HCT116 (cell line): ENCODE data around the gene TTYH1.

ENCODE experiments used
- CEBPB ChIP-seq: IDR thresholded peaks from 2 replicates; pipeline ENCODE4 v1.6.1; 2012; ENCODE audit warnings: low read depth
- CTCF ChIP-seq, 3 experiments: fragments of 200-600 bp in 1 of 3; sonication (generic) in 1 of 3; IDR thresholded peaks in 2 of 3; conservative IDR thresholded peaks in 1 of 3; 2 replicates each; pipeline ENCODE4 v1.5.1; 2012 to 2017; ENCODE audit warnings: low read depth in 2 of 3, low read length in 2 of 3, antibody characterized with exemption in 1 of 3, borderline replicate concordance in 1 of 3, control low read depth in 1 of 3, mild to moderate bottlenecking in 1 of 3, mixed read lengths in 1 of 3, mixed run types in 1 of 3, moderate library complexity in 1 of 3; ENCODE audit not compliant: insufficient read depth in 1 of 3
- ELF1 ChIP-seq: IDR thresholded peaks from 2 replicates; pipeline ENCODE4 v1.6.1; 2012; ENCODE audit warnings: low read depth, borderline replicate concordance
- EZH2 ChIP-seq: fragments of 200-600 bp; sonication (generic); IDR thresholded peaks from 2 replicates; pipeline ENCODE4 v1.6.1; 2017; ENCODE audit warnings: antibody characterized with exemption, mixed run types
- EZH2phosphoT487 ChIP-seq: fragments of 200-600 bp; IDR thresholded peaks from 2 replicates; pipeline ENCODE4 v1.6.1; 2018; ENCODE audit warnings: antibody characterized with exemption, borderline replicate concordance
- JUND ChIP-seq: IDR thresholded peaks from 2 replicates; pipeline ENCODE4 v1.6.1; 2012
- POLR2A ChIP-seq: IDR thresholded peaks from 2 replicates; pipeline ENCODE4 v1.7.0; 2011; ENCODE audit warnings: borderline replicate concordance; ENCODE audit not compliant: insufficient read depth, insufficient read length; ENCODE audit errors: extremely low read depth
- POLR2AphosphoS5 ChIP-seq: IDR thresholded peaks from 2 replicates; pipeline ENCODE4 v1.6.1; 2011; ENCODE audit warnings: mild to moderate bottlenecking, low read depth, low read length, moderate library complexity
- RAD21 ChIP-seq: IDR thresholded peaks from 2 replicates; pipeline ENCODE4 v1.6.1; 2012; ENCODE audit warnings: low read depth, mild to moderate bottlenecking
- YY1 ChIP-seq: IDR thresholded peaks from 2 replicates; pipeline ENCODE4 v1.6.1; 2011; ENCODE audit warnings: low read length, low read depth, moderate library complexity, mild to moderate bottlenecking; ENCODE audit not compliant: insufficient replicate concordance; ENCODE audit errors: extremely low read depth
- ZBTB33 ChIP-seq: IDR thresholded peaks from 2 replicates; pipeline ENCODE4 v1.6.1; 2011; ENCODE audit warnings: mild to moderate bottlenecking, low read length, moderate library complexity; ENCODE audit not compliant: insufficient replicate concordance; ENCODE audit errors: extremely low read depth
- ZFX ChIP-seq: fragments of 450-650 bp; IDR thresholded peaks from 2 replicates; pipeline ENCODE4 v1.6.1; 2017
- ZNF274 ChIP-seq: fragments of 200-500 bp; sonication (Bioruptor generic); IDR thresholded peaks from 2 replicates; pipeline ENCODE4 v1.6.1; 2014; ENCODE audit warnings: mild to moderate bottlenecking, low read depth, low read length, inconsistent platforms
- TF ChIP-seq, protein P1 (sequence below): IDR thresholded peaks from 2 replicates; pipeline ENCODE4 v1.6.1; 2012; ENCODE audit warnings: low read depth

GRCh38 chr19:54400913-54401312 is 14.4 kb upstream of the TTYH1 start:
- no peak for TF ChIP-seq CTCF (IDR thresholded peaks at IDR 0.05 in 2 of 3, conservative IDR thresholded peaks at IDR 0.05 in 1 of 3; ENCODE audit: borderline replicate concordance in 1 of 3, insufficient read depth in 1 of 3, low read depth in 2 of 3, low read length in 2 of 3)
- no peak for TF ChIP-seq CEBPB
- no peak for TF ChIP-seq EZH2phosphoT487
- no peak for TF ChIP-seq YY1
- TF ChIP-seq EZH2, result no peak
- no peak for TF ChIP-seq RAD21
- no peak for TF ChIP-seq POLR2A
- no peak for TF ChIP-seq POLR2AphosphoS5
- TF ChIP-seq JUND, result no peak
- no peak for TF ChIP-seq ELF1
- TF ChIP-seq ZBTB33, result no peak
- TF ChIP-seq, protein P1, sequence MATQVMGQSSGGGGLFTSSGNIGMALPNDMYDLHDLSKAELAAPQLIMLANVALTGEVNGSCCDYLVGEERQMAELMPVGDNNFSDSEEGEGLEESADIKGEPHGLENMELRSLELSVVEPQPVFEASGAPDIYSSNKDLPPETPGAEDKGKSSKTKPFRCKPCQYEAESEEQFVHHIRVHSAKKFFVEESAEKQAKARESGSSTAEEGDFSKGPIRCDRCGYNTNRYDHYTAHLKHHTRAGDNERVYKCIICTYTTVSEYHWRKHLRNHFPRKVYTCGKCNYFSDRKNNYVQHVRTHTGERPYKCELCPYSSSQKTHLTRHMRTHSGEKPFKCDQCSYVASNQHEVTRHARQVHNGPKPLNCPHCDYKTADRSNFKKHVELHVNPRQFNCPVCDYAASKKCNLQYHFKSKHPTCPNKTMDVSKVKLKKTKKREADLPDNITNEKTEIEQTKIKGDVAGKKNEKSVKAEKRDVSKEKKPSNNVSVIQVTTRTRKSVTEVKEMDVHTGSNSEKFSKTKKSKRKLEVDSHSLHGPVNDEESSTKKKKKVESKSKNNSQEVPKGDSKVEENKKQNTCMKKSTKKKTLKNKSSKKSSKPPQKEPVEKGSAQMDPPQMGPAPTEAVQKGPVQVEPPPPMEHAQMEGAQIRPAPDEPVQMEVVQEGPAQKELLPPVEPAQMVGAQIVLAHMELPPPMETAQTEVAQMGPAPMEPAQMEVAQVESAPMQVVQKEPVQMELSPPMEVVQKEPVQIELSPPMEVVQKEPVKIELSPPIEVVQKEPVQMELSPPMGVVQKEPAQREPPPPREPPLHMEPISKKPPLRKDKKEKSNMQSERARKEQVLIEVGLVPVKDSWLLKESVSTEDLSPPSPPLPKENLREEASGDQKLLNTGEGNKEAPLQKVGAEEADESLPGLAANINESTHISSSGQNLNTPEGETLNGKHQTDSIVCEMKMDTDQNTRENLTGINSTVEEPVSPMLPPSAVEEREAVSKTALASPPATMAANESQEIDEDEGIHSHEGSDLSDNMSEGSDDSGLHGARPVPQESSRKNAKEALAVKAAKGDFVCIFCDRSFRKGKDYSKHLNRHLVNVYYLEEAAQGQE, result no peak
- TF ChIP-seq ZNF274, result no peak
- TF ChIP-seq ZFX, result no peak
